ENCODE results near the gene PDCD6IP.
"Not testable (repeated sequence)": the region's sequence is repeated elsewhere in the genome, so short reads cannot be mapped to it uniquely, and the experiment has no call there.

GRCh38 chr3:33754391-33754790 is 44.0 kb upstream of the PDCD6IP start:
- not testable (repeated sequence) for TF ChIP-seq TAF1 (IDR thresholded peaks at IDR 0.05; ENCODE audit: borderline replicate concordance, low read depth, low read length); POLR2AphosphoS5 (IDR thresholded peaks at IDR 0.05; ENCODE audit: low read depth, low read length); POLR2A (IDR thresholded peaks at IDR 0.05; ENCODE audit: low read depth, low read length)

Measured in GM12892 (cell line).